Testis (tissue), 3 donors: ENCODE results near the gene MRNIP. TPM values are rescaled to one million over a fixed set of nuclear protein-coding genes. Genes with fewer than 3 reads are reported as not detected.

Source experiments
- DNase-seq: peaks from one replicate; pipeline ENCODE4 v3.0.0-alpha.2; 2019
- H3K27ac ChIP-seq, 2 donors: fragments of 200-600 bp; sonication (generic); one replicate each; pipeline ENCODE4 v1.5.1; 2019
- H3K27me3 ChIP-seq: fragments of 200-600 bp; sonication (generic); one replicate; pipeline ENCODE4 v1.5.1; 2019
- H3K36me3 ChIP-seq: fragments of 200-600 bp; sonication (generic); one replicate; pipeline ENCODE4 v1.5.1; 2017; ENCODE audit warnings: low read depth; ENCODE audit errors: missing control alignments
- H3K4me1 ChIP-seq: fragments of 200-600 bp; sonication (generic); one replicate; pipeline ENCODE4 v1.5.1; 2019
- H3K4me3 ChIP-seq, 2 donors: fragments of 200-600 bp; sonication (generic); one replicate each; pipeline ENCODE4 v1.5.1; 2017 to 2019
- H3K9me3 ChIP-seq: fragments of 200-600 bp; sonication (generic); one replicate; pipeline ENCODE4 v1.5.1; 2017
- POLR2A ChIP-seq: fragments of 450-650 bp; IDR thresholded peaks from one replicate; pipeline ENCODE4 v1.6.1; 2017; ENCODE audit warnings: antibody characterized with exemption, mild to moderate bottlenecking, moderate library complexity
- WGBS, 2 donors: methylation state at CpG; one replicate each; pipeline ENCODE4 v1.1.5; 2018; 5-methylcytosine and 5-hydroxymethylcytosine counted together
- intact Hi-C: fragments of 100-400 bp; cut with DNase I; formaldehyde crosslinking; loops from one replicate; pipeline ENCODE4 v1.15.1; 2023; ENCODE audit warnings: low total_unique reads
- polyA plus RNA-seq: library from polyadenylated mRNA; stranded (reverse); fragments of 350-450 nt; fragmentation: Illumina TruSeq; extraction: RNeasy Lipid Tissue Mini Kit (QIAGEN cat#74804); gene quantifications from one replicate; pipeline ENCODE4 v1.2.3, GENCODE V29; 2014; ENCODE audit warnings: low read depth, low replicate concordance; ENCODE audit not compliant: insufficient read depth
- total RNA-seq, 2 donors: library from RNA; depleted of rRNA; stranded (reverse); fragments of >200 nt; gene quantifications; one replicate each; pipeline ENCODE4 v1.2.3, GENCODE V29; 2016
- TF ChIP-seq, protein P1 (sequence below), 3 experiments: fragments of 450-650 bp in 2 of 3; fragments of 200-600 bp in 1 of 3; sonication (generic) in 1 of 3; IDR thresholded peaks; one replicate each; pipeline ENCODE4 v1.5.1; 2016 to 2019; ENCODE audit warnings: antibody characterized with exemption in 3 of 3, mild to moderate bottlenecking in 2 of 3, moderate library complexity in 1 of 3

MRNIP gene
- total and polyA plus RNA-seq, 3 donors from 2014 or later, result 34.9 to 61.4 (median 58.7) TPM

DNA sequence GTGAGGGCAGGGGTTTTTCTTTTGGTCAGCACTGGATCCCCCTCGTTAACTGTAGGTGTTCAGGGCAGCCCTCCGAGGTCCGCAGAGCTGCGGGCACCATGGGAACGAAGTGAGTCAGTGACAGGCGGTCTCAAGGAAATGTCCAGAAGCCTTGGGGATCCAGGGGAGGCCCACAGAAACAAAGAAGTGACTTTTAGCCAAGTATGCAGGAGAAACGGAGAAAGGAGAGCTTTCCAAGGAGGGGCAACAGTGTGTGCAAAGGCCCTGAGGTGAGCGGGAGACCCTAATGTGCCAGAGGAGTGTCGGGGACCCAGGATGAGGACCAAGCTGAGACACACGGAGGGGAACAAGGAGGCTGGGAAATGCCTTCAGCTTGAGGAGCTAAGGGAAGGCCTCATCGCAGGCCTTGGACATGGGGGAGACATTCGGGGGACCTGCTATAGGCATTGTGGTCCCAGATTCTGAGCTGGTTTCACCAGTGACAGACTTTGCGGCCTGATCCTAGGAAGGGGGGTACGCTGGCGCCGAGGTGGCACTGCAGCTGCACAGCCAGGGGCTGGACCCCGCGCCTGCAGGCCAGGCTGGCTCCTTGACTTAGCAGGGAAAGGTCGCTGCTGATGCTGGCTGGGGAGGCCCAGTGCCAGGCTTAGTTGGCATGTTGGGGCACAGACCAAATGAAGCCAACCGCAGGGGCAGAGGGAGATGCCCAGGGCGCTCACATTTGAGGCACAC lies 61.6 kb downstream of the MRNIP start:
- Histone ChIP-seq H3K4me1 (peaks cover 37% of the 10 kb centered on the region), H3K9me3 (no peaks in the 10 kb centered on the region), H3K4me3 (peak overlapping the region in 1 of 2 donors; percentile 68), H3K27ac (peak overlapping the region in 1 of 2 donors; percentile 88), H3K36me3 (no peaks in the 10 kb centered on the region), H3K27me3 (no peaks in the 10 kb centered on the region)
- intact Hi-C loops, result no loop called here
- TF ChIP-seq POLR2A, result no peak
- TF ChIP-seq, protein P1, sequence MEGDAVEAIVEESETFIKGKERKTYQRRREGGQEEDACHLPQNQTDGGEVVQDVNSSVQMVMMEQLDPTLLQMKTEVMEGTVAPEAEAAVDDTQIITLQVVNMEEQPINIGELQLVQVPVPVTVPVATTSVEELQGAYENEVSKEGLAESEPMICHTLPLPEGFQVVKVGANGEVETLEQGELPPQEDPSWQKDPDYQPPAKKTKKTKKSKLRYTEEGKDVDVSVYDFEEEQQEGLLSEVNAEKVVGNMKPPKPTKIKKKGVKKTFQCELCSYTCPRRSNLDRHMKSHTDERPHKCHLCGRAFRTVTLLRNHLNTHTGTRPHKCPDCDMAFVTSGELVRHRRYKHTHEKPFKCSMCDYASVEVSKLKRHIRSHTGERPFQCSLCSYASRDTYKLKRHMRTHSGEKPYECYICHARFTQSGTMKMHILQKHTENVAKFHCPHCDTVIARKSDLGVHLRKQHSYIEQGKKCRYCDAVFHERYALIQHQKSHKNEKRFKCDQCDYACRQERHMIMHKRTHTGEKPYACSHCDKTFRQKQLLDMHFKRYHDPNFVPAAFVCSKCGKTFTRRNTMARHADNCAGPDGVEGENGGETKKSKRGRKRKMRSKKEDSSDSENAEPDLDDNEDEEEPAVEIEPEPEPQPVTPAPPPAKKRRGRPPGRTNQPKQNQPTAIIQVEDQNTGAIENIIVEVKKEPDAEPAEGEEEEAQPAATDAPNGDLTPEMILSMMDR (IDR thresholded peaks at IDR 0.05), result no peak
- DNase-seq, result no peak
- WGBS, 2 donors, result 76 to 83% methylated on average over 16 to 21 of the region's 21 CpGs

DNA sequence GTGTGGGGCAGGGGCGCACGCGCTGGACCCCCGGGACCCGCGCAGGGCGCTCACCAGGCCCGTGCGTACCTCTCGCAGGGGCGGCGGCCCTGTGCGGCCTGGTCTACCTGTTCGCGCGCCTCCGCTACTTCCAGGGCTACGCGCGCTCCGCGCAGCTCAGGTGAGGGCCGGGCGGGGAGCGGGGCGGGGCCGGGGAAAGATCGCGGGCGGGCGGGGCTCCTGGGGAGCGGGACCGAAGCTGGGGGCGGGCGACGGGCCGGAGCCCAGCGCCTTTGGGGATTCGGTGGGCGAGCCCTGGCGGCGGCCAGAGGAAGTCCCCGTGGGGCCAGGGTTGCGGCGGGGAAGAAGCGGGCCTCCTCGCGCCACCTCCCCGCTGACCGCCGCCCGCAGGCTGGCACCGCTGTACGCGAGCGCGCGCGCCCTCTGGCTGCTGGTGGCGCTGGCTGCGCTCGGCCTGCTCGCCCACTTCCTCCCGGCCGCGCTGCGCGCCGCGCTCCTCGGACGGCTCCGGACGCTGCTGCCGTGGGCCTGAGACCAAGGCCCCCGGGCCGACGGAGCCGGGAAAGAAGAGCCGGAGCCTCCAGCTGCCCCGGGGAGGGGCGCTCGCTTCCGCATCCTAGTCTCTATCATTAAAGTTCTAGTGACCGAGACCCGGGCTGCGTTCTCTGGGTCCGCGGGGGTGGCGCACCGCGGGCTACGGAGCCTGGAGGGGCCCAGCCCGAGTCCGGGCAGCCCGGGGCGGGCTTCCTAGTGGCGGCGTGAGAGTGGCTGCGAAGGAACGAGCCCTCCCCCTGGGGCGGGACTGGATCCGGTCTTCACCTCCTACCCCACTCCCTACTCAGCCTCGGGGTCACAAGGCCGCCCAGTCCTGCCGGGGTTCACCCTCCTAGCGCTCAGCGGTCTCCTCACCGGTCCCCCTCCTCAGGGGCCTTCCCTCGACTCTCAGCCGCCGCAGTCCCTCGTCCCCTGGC lies 62.5 kb downstream of the MRNIP start:
- Histone ChIP-seq H3K4me1 (peaks cover 35% of the 10 kb centered on the region), H3K27ac (peak overlapping the region; percentile 85 to 88), H3K4me3 (peak overlapping the region; percentile 58 to 68), H3K36me3 (no peaks in the 10 kb centered on the region), H3K27me3 (no peaks in the 10 kb centered on the region), H3K9me3 (no peaks in the 10 kb centered on the region)
- peak; percentile 79 for DNase-seq
- WGBS, 2 donors, result 2% methylated on average over 15 to 72 of the region's 113 CpGs
- intact Hi-C loops, result no loop called here
- TF ChIP-seq, protein P1 (IDR thresholded peaks at IDR 0.05), result peak; percentile 73 to 78 (median 74)
- no peak for TF ChIP-seq POLR2A

DNA sequence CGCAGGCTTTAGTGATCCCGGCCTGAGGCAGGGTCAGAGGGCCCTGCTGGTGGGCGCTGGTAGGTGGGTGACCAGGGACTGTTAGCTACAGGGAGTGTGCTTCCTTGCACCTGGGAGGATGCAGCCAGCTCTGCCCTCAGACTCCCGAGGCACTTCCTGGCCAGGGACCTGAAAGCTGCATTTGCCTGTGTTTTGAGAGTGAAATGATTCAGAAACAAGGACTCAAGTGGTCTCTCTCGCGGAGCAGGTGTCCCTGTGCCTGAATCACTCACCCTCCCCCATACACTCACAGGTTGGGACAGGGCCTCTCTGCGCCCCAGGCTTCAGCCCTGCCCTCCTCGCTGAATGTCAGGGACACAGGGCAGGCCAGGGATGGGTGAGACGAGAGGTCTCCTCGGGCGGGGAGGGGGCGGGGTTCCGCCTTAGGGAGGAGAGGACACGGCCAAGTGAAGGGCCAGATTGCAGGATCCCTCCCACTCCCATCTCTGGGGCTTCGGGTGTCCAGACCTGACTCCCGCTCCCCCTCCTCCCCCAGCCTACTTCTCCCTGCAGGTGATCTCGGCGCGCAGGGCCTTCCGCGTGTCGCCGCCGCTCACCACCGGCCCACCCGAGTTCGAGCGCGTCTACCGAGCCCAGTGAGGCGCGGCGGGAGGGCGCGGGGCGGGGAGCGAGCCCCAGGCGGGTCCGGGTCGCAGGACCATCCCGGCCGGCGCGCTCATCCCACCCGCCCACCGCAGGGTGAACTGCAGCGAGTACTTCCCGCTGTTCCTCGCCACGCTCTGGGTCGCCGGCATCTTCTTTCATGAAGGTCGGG lies 63.4 kb downstream of the MRNIP start:
- WGBS, 2 donors, result 8 to 51% methylated on average over 4 to 41 of the region's 53 CpGs
- intact Hi-C loops, result no loop called here
- H3K27me3 ChIP-seq, result no peaks in the 10 kb centered on the region
- H3K9me3 ChIP-seq, result no peaks in the 10 kb centered on the region
- H3K27ac ChIP-seq, result peak overlapping the region; percentile 85 to 88
- H3K4me1 ChIP-seq, result peaks cover 35% of the 10 kb centered on the region
- no peaks in the 10 kb centered on the region for H3K36me3 ChIP-seq
- no peak for DNase-seq
- TF ChIP-seq, protein P1 (IDR thresholded peaks at IDR 0.05), result no peak
- no peak for TF ChIP-seq POLR2A
- H3K4me3 ChIP-seq, result peak overlapping the region; percentile 58 to 68

DNA sequence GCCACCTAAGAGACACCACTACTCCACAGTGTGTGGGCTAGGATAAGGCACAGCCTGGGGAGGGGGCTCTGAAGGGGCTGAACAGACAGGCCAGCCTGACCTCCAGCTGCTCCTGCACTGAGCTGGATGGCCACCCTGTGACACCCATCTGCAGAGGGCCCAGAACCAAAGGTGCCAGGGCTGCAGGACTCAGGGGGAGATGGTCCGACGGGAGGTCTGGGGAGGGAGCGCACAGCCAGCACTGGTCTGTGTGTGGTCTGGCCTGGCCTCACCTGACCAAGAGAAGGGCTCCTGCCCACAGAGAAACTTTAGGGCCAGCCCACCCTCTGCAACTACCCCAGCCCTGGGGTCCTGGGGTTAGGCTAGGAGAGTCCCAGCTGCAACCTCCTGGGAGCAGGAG lies 64.0 kb downstream of the MRNIP start:
- Histone ChIP-seq H3K4me3 (peak overlapping the region in 1 of 2 donors; percentile 68), H3K9me3 (no peaks in the 10 kb centered on the region), H3K4me1 (peaks cover 35% of the 10 kb centered on the region), H3K36me3 (no peaks in the 10 kb centered on the region), H3K27me3 (no peaks in the 10 kb centered on the region), H3K27ac (peak overlapping the region in 1 of 2 donors; percentile 54)
- 72 to 80% methylated on average over 2 to 3 of the region's 3 CpGs for WGBS, 2 donors
- intact Hi-C loops, result no loop called here
- TF ChIP-seq, protein P1 (IDR thresholded peaks at IDR 0.05), result no peak
- TF ChIP-seq POLR2A, result no peak
- no peak for DNase-seq
